NB4 (cell line): ENCODE results near the gene TMPRSS6.

Experiments used
- DNase-seq: peaks from one replicate; pipeline ENCODE4 v3.0.0; 2010; ENCODE audit warnings: low read depth
- H3K4me3 ChIP-seq: one replicate; pipeline ENCODE4 v1.5.1; 2011; ENCODE audit warnings: mild to moderate bottlenecking, low read depth, low read length, moderate library complexity
- MYC ChIP-seq: IDR thresholded peaks from 2 replicates; pipeline ENCODE4 v1.6.1; 2011; ENCODE audit warnings: low read depth, low read length
- POLR2A ChIP-seq: IDR thresholded peaks from 2 replicates; pipeline ENCODE4 v1.6.1; 2011; ENCODE audit warnings: mild to moderate bottlenecking; ENCODE audit not compliant: insufficient read length; ENCODE audit errors: extremely low read depth
- TF ChIP-seq, protein P1 (sequence below): IDR thresholded peaks from one replicate; pipeline ENCODE4 v1.5.1; 2012; ENCODE audit warnings: low read depth, low read length
- TF ChIP-seq, protein P2 (sequence below): IDR thresholded peaks from 2 replicates; pipeline ENCODE4 v1.6.1; 2011; ENCODE audit warnings: low read depth, low read length

TMPRSS6 gene

DNA sequence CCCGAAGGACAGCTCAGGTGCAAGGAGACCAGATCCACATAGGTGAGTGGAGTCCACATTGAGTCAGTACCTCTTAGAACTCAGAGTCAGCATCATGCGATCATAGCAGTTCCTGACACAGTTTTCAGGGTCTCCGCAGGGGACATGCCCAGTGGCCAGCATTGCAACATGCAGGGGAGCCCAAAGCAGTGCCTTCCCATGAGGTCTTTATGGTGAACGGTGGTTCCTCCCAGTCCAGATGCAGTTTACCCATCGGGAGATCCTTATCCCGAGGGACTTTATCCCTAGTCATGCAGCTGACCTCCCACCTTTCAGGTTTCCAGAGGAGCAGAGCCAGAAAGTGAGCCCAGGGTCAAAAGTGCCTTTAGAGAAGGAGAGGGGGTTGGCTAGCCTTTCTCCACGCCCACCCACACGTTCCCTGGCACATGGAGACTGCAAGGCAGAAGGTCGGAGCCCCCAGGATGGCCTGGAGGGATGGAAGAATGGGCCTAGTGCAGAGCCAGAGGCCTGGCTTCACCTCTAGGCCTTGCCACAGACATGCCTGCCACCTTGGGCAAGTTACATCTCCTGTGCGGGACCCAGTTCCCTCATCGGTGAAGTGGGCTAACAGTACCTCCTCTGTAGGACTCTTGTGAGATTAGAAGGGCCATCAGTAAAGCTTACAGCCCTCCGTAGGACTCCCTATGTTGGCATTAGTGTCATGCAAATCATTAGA lies 51.6 kb downstream of the TMPRSS6 start:
- no peak overlapping the region for H3K4me3 ChIP-seq
- no peak for DNase-seq
- TF ChIP-seq POLR2A (no peak), MYC (no peak)
- TF ChIP-seq, protein P1, sequence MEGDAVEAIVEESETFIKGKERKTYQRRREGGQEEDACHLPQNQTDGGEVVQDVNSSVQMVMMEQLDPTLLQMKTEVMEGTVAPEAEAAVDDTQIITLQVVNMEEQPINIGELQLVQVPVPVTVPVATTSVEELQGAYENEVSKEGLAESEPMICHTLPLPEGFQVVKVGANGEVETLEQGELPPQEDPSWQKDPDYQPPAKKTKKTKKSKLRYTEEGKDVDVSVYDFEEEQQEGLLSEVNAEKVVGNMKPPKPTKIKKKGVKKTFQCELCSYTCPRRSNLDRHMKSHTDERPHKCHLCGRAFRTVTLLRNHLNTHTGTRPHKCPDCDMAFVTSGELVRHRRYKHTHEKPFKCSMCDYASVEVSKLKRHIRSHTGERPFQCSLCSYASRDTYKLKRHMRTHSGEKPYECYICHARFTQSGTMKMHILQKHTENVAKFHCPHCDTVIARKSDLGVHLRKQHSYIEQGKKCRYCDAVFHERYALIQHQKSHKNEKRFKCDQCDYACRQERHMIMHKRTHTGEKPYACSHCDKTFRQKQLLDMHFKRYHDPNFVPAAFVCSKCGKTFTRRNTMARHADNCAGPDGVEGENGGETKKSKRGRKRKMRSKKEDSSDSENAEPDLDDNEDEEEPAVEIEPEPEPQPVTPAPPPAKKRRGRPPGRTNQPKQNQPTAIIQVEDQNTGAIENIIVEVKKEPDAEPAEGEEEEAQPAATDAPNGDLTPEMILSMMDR, result no peak
- TF ChIP-seq, protein P2, sequence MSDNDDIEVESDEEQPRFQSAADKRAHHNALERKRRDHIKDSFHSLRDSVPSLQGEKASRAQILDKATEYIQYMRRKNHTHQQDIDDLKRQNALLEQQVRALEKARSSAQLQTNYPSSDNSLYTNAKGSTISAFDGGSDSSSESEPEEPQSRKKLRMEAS, result no peak

DNA sequence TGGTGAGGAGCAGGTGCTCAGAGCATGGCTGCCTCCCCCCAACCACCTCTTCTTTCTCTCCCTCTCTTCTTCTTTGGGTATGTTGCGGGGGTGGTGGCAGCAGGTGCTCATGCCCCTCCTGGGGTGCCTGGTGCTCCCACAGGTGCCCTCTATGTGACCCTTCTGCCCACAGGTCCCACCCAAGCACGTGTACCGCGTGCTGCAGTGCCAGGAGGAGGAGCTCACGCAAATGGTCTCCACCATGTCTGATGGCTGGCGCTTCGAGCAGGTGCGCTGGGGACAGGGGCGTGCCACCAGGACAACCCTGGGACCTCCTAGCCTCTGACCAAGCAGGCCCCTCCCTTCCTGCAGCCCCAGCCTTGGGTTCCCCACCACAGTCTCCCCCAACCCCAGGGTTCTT lies 52.3 kb downstream of the TMPRSS6 start:
- no peak for DNase-seq
- TF ChIP-seq, protein P2, result no peak
- TF ChIP-seq, protein P1, result no peak
- TF ChIP-seq MYC, result no peak
- no peak for TF ChIP-seq POLR2A

DNA sequence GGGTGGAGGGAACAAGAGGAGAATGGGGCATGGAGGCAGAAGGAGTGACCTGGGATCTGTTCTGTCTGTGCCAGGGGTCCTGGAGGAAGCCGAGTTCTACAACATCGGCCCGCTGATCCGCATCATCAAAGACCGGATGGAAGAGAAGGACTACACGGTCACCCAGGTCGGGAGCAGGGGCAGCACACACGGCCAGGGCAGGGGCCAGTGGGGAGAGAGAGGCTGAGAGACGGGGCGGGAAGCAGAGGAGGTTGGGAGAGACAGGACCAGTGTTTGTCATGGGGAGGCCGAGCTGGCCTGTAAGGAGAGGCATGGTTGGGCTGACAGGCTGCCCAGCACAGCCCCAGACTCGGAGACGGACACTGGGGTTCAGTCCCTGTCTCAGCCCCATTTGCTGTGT lies 53.3 kb downstream of the TMPRSS6 start:
- H3K4me3 ChIP-seq, result no peak overlapping the region
- TF ChIP-seq, protein P1, result no peak
- TF ChIP-seq, protein P2, result no peak
- no peak for TF ChIP-seq MYC
- TF ChIP-seq POLR2A, result no peak
- no peak for DNase-seq

More for the DNA sequence above, 52.3 kb downstream of the TMPRSS6 start:
- H3K4me3 ChIP-seq, result no peak overlapping the region

DNA sequence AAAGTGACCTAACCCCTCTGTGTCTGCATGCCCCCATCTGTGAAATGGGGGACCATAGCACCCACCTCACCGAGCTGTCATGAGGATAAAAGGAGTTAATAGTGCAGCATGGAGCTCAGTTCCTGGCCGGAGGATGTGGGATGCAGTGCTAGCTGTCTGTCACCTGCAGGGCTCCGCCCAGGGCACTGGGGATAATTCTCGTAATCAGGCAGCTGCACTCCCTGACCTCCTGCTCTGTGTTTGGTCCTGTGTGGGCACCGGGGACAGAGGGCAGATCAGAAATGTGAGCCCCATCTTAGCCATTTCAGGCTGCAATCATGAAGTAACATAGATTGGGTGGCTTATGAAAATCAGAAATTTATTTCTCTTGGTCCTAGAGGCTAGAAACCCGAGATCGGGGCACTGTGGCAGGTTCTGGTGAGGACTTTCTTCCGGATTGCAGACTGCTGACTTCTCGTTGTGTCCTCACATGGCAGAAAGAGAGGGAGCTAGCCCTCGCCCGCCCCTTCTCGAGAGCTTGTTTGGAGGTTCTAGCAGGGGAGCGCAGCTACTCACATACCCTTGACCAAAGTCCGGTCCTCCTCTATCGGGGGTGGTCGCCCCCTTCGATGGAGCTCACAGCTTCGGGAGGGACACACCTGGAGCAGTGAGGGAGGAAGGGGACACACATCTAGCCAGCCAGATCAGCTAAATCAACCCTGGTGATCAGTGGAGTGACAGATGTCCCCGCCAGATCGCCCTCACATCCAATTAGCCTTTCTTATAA lies 54.7 kb downstream of the TMPRSS6 start:
- H3K4me3 ChIP-seq, result no peak overlapping the region
- no peak for TF ChIP-seq MYC
- TF ChIP-seq, protein P1, result no peak
- TF ChIP-seq POLR2A, result no peak
- TF ChIP-seq, protein P2, result no peak
- DNase-seq, result no peak

DNA sequence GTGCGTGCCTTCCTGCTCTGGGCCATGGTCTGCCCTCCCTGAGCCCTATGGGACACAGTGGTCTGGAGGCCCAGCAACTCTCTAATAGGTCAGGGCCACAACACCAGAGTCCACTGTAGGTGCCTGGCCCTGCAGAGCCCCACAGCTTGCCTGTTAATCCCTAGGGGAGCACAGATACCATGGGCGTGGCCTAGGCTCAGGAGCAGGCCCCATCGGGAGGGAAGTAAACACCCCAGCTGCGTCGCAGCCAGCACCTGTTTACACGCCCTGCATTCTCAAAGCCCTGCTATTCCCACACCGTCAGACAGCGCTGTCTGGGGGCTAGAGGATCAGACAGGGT lies 55.5 kb downstream of the TMPRSS6 start:
- no peak overlapping the region for H3K4me3 ChIP-seq
- TF ChIP-seq MYC, result no peak
- peak; percentile 28 for DNase-seq

- DNase-seq, result no peak
- TF ChIP-seq, protein P2, result no peak
- TF ChIP-seq MYC, result no peak
- TF ChIP-seq, protein P1, result no peak
- TF ChIP-seq POLR2A, result no peak
- H3K4me3 ChIP-seq, result no peak overlapping the region
Measured at GRCh38 chr22:37053310-37054055, 56.0 kb downstream of the TMPRSS6 start.
